Measurements from ENCODE around the gene MRO.
"Not testable (repeated sequence)": the region's sequence is repeated elsewhere in the genome, so short reads cannot be mapped to it uniquely, and the experiment has no call there.

MRO gene

DNA sequence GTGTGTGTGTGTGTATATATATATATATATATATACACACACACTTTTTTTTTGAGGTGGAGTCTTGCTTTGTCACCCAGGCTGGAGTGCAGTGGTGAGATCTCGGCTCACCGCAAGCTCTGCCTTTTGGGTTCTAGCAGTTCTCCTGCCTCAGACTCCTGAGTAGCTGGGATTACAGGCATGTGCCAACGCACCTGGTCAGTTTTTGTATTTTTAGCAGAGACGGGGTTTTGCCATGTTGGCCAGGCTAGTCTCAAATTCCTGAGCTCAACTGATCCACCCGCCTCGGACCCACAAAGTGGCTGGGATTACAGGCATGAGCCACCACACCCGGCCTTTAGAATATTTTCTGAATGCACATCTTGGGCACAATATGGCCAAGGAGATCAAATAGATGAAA is 13.7 kb upstream of the MRO start:
- not testable (repeated sequence) for DNase-seq

DNA sequence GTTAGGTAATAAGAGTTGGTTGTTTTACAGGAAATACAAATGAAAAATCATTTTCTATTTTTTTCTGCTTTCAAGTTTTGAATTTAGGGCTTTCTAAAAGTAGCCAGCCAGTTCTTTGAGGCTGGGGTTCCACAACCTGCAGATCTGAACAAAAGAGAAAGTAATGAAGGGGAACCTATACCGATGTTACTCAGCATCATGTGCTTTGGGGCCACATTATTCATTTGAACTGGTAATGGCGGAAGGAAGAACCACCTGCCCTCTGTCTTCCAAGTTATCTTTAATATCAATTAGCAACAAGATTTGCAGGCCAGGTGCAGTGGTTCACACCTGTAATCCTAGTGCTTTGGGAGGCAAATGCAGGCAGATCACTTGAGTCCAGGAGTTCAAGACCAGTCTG is 12.9 kb upstream of the MRO start:
- DNase-seq, result no peak

DNA sequence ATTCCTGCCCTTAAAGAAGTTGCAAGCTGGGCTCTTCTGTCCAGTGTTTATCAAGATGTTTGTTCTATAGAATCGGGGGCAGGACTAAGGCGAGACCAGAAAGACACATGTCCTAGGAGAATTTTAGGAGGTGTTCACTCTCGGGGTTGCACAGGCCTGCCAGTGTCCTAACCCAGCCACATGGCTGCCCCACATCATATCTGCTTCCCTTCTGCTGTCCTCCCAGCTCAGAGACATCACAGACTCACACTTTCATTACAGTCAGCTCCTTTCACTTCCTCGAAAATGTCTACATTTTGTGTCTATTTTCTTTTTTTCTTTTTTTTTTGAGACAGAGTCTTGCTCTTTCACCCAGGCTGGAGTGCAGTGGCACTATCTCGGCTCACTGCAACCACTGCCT is 10.7 kb upstream of the MRO start:
- no peak for DNase-seq

DNA sequence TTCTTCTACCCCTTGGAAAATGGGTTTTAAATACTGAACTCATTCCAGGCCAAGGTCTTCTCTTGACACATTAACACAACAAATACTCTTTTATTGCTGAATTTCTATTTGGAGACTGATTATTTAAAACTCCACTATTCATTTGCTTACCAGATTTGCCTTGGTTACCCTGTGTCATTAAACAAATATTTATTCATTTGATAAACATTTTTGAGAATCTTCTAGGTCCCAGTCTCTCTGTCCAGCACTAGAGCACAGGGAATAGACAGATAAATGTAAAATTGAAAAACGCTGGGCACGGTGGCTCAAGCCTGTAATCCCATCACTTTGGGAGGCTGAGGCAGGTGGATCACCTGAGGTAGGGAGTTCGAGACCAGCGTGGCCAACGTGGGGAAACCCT is 9.8 kb upstream of the MRO start:
- DNase-seq, result no peak

DNA sequence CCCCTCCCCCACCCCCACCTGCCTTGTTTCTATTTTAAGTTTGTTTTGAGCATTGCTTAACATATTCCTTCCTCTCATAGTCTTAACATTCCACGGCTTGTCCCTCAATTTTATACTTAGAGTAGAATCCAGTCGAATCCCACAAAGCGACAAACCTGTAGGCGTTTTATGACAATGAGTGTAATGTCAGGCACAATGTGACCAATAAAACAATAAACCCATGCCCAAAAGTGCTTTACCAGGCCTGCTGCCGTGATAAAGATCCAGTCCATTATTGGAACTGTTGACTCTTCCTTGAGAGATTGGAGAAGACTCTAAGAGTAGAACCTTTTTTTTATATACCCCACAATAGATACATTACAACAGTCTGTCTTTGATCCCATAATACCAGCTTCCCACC is 6.2 kb upstream of the MRO start:
- no peak for DNase-seq

DNA sequence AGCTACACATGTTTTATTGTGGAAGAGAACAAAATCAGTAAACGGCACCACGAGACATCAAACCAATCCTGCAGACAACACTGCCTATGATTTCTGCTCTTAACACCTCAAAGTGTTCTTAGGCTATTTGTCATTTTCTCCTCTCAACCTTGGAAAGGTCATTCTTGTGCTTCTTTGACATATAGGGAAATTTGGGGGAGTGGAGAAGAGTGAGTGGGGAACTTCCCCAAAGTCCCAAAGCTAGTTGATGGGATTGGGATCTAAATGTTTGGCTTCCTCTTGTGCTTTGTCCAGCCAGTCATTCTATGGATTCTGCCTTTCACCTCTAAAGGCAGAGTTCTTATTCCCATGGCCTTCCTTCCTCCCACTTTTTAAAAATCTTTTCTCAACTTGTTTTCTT is 5.8 kb upstream of the MRO start:
- DNase-seq, result no peak

DNA sequence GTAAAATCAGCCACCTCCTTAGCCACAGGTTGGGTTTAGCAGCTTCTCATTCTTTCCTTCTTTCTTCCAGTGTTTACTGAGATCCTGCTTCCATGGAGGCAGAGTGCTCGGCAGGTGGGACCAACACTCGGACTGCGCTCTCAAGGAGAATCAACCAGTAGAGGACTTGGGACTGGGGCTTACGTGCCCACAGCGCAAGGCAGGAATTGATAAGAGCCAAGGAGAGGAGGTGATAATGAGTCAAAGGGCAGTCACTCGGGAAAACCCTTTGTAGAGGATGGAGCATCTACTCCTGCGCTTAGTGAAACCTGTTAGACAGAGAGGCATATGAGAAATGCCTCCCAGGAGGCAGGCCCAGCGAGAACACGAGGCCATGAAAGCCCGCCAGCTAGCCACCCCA is 2.9 kb upstream of the MRO start:
- no peak for DNase-seq

DNA sequence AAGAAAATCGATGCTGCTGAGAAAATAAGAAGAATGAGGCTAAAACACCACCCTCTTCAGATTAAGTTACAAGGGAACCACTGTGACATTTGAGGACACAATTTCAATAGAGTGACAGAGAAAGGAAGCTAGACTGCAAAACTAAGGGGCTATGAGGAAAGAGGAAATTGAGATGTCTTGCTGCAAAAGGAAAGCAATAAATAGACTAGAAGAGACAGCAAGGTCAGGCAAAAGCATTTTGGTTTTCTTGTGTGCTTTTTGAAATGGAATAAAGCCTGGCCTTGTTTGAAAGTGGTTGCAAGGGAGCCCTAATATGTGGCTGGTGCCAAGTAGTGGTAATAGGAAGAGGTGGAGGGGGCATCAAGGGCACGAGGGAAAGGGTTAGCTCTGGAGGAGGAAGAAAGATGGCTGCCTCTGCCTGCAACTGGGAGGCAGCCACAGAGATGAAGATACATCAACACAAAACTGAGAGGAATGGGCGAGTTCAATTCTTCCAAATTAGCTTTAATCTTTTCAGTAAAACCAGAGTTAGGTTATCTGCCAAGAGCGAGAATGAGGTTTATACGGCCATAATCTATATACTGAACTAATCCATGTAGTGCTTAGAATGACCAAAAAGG is 1.2 kb upstream of the MRO start:
- DNase-seq, result no peak

DNA sequence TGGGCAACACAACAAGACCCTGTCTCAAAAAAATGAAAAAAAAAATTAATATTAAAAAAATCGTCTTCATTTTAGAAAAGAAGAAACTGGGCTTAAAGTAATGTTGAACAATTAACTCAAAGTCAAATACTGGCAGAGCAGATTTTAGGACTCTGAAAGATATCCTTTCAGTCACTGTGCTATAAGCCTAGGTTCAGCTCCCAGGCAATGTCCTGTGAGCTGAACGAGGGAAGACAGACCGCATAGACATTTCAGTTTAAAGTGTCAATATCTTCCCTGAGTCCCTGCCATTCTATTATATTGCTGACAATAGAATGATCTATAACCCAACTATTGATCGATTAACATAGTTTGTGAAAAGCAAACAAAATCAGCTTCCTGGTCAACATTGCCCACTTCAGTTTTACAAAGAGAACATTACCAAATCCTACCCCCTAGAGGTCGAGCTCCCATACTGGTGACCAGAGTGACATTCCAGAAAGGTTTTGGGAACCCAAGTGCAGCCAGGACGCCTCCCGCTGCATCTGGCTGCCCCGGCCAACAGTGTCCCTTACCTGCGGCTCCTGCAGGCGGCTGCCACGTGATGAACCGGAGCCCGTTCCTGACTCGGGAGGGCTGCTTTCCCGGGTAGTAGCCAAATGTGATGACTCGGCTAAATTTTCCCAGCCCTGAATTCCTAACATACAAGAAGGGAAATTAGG is 639 bp downstream of the MRO start:
- DNase-seq, result no peak

DNA sequence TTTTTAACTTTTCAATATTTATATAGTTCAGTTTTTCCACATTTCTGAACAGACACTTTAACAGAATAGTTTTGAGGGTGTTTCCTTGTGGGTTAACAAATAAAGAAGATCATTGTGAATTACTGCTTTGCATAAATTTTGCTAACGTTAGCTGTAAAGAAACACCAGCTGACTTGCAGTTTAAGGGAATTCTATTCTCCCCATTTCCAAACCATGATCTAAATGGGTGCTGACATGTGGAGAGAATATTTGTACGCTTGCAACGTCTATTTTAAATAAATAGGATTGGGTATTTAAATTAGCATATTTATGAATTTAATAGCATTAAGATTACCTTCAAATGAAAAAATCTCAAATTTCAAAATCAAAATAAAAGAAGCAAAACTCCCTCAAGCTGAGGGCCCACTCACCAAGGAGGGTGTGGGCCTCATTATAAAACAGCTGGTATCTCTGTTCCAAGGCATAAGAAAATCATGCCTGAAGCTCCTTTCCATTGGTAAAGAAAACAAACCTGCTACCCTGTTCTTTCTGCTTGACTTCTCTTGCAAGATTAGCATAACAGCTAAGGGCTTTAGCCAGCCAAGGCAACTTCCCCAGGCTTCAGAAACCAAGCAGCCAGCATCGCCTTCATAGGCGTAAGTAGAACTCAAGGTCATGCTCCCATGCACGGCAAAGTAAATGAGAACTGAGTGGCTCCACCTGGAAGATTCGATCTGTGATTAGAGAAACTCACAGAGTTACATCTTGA is 3.2 kb downstream of the MRO start:
- no peak for DNase-seq

DNA sequence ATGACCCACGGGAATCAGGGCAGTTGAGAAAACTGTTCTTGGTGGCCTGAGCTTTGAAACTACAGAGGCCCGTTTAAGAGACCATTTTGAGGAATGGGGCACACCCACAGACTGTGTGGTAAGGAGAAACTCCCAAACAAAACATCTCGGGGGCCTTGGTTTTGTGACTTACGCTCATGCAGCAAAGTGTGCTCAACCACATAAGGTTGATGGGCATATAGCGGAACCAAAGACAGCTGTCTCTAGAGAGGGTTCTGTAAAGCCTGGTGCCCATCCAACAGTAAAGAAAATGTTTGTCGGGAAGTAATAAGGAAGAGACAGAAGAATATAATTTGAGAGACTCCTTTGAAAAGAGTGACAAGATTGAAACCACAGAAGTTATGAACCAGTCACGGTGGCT is 5.4 kb downstream of the MRO start:
- no peak for DNase-seq

DNA sequence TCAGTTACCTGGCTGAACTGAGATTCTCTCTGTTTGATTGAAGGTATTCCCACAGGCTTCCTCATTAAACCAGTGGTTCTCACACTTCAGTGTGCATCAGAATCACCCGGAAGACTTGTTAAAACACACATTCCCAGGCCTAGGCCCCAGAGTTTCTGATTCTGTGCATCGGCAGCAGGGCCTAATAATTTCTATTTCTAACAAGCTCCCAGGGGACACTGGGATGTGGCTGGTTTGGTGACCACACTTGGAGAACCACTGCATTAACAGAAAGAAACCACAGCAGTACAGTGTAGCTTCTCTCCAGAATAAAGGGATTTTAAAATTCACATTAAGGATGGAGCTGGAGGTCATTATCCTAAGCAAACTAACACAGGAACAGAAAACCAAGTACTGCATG is 6.5 kb downstream of the MRO start:
- no peak for DNase-seq

DNA sequence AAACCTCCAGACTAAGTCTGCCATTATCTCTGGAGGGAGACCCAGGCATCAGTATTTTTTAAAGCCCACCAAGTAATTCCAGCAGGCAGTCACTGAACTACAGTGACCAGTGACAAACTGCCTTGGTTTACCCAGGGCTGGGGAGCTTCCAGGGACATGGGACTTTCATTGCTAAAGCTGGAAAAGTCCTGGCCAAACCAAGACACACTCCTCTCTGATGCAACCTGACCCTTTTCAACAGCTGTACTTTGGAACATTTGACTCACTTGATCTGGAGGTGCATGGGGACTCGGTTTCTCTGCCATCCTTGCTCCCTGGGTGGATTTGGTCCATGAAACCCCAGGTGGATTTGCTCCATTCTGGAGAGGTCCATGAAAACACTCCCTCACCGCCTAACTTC is 7.0 kb downstream of the MRO start:
- no peak for DNase-seq

DNA sequence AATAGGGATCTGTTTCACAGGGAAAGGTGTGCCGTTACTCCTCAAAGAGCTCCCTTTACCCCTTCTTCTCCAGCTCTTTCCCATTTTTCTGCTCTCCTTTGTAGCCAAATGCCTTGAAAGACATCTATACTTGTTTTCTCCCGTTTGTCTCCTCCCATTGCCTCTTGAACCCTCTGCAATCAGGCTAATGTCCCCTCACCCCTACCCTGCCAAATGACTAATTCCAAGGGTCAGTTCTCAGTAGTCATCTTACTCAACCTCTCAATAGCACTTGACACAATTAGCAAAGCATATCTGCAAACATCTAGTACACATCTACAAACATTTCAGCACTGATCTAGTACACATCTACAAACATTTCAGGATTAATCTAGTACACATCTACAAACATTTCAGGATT is 12.6 kb downstream of the MRO start:
- no peak for DNase-seq

DNA sequence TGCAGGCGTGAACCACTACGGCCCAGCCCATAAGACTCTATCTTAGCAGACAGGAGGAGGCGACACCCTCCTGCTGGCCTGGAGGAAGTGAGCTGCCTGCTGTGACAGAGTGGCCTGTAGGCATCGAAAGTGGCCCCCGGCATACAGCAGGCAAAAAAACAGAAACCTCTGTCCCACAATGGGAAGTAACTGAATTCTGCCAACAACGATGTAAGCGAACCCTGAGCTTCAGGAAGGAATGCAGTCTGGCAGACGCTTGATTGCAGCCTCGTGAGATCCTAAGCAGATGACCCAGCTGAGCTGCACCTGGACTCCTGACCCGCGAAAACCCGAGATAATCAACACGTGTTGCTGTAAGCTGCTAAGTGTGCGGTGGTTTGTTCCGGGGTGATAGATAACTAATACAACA is 13.6 kb downstream of the MRO start:
- no peak for DNase-seq

DNA sequence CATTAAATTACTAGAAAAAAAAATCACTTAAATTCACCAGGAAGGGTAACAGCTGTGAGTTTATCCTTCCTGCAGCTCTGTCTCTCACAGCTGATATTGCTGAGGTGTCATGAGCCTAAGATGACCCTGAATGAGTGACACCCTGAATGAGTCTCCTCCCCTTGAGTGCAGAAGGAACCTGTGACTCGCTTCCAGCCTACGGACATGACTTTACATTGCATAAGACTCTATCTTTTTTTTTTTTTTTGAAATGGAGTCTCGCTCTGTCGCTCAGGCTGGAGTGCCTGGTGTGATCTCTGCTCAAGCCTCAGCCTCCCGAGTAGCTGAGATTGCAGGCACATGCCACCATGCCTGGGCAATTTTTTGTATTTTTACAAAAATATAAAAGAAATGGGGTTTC is 14.1 kb downstream of the MRO start:
- DNase-seq, result no peak

DNA sequence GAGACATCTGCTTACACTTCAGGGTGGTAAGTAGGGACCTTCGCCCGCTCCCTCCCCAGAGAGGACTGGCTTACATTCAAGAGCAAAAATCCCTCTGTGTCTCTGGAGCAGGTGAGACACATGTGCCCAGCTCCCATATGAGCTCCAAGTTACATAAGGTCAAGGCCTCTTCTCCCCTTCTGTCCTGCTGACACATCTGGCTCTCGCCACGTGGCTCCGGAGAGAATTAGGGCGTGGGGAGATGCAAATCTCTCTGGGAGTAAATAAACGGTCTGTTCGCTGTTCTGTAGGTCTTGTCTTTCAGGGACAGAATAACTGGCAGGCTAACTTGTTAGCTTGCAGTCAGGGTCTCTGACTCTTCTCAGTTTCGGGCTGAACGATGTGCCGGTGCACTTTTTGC is 16.2 kb downstream of the MRO start:
- DNase-seq, result no peak

DNA sequence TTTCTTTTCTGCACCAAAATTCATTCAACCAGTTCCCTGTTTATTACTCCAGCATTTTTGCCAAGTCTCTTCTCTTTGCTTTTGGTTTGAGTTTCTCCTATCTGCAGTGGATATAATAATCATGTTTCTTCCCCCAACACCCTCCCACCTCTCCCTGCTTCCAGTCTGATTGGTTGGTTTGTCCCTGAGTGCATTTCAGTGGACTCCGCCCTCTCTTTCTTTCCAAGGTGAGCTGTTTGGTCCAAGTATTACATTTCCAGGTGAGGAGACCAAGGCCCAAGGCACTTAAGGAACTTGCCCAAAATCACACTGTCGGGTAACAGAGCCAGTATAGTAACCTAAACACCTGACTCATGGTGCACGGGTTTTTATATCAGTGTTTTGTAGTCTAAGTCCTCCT is 17.7 kb downstream of the MRO start:
- DNase-seq, result no peak

DNA sequence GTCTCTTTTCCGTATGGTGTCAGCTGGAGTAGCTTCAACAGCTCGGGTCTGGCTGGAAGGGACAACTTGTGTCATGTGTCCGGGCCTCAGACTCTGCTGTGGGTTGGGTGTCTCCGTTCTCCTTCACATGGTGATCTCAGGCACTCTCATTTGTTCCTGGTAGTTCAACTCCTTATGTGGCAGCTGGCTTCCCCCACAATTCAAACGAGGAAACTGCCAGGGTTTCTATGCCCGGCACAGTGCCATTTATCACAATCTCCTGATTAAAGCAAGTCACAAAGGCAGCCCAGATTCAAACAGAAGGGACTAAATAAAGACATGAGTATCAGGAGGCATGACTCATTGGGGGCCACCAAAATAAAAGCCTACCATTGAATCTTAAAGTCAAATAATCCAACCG is 22.7 kb downstream of the MRO start:
- no peak for DNase-seq

DNA sequence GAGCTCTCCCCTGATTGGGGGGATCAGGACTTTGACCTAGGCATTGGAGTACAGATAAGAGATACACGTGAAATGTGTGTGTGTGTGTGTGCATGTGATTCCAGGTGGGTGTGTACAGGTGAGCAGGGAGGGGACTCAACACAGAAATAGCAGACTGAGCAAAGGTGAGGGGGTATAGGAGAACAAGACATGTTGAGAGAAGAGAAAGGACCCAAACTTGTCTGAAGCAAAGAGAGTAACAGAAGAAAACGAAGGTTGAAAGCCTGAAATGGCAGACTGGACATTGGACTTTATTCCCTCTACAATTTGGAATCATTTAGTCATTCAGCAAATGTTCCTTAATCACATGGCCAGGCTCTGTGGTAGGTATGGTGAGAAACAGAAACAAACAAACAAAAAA is 23.3 kb downstream of the MRO start:
- no peak for DNase-seq

DNA sequence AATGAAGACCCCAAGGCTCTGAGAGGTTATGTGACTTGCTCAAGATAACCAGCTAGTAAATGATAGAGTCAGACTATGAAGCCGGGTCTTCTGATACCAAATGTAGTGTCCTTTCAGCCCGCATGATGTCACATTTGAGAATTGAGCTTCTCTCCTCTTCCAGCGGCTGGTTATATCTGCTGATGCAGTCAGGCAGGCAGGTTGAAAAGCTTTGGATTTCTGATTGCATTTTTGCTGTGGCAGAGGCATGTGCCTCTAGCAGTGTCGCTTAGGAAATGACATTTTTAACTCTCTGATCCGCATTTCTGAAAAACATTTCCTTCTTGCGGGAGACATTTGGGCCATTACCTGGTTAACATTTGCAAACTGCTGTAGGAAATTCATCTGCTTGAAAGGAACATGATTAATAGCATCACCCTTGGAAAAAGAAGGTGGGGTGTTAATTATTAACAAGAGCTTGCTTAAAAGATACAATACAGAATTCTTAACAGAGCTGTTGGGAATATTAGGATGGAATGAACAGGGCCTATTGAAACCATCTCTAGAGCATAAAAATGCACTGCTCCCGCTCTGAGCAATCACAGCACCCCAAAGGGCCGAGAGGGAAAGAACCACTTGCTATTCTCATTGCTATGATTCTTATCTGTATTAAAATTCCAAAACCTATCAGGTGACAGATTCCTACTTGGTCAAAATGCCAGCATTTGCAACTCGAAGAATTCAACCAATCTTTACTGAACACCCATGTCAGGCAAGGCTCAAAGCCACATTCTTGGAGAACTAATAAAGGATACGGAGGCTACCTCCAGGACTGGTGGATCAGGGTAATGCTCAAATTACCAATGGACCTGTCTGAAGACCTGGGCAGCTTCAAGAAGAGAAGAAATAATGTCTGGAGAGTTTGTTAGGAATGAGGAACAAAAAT is 25.9 kb downstream of the MRO start:
- no peak for DNase-seq

DNA sequence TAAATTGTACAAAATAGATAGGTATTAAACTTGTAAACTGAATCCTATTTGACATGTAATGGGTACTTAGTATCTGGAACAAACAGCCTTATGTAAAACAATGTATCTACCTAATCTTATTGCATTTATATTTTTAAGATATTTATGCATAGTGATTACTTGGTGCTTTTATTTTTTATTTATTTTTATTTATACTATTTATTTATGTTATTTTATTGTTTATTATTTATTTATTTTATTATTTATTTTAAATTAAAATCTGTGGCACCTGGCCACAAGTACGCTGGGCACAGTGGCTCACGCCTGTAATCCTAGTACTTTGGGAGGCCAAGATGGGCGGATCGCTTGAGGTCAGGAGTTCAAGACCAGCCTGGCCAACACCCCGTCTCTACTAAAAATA is 26.9 kb downstream of the MRO start:
- DNase-seq, result no peak

All from T-helper 2 cell (primary cell).